ENCODE results near the gene SDC4. TPM values are rescaled to one million over a fixed set of nuclear protein-coding genes. Genes with fewer than 3 reads are reported as not detected.

SDC4 gene
- polyA plus RNA-seq, 1 of the 3 experiments (the other 2 are of a cell fraction) = 131 TPM

GRCh38 chr20:45305262-45305661, 43.0 kb downstream of the SDC4 start:
- no peak overlapping the region for H3K9ac ChIP-seq
- H3K36me3 ChIP-seq (replicated peaks in 1 of 2; ENCODE audit: control insufficient read depth in 1 of 2, insufficient read depth in 2 of 2, low read length in 1 of 2) = no peaks in the 10 kb centered on the region
- H3K9me2 ChIP-seq = no peaks in the 10 kb centered on the region
- peaks cover 0 to 2% of the 10 kb centered on the region in 2 experiments; a peak in 2 of 4 replicates for H3K4me1 ChIP-seq (ENCODE audit: control insufficient read depth in 1 of 2, insufficient read depth in 2 of 2, low read depth in 1 of 2, low read length in 1 of 2)
- H3K27ac ChIP-seq (ENCODE audit: low read depth in 2 of 2, low read length in 1 of 2) = no peak overlapping the region
- no peaks in the 10 kb centered on the region; the same call in 1 of the 2 replicates for H3K27me3 ChIP-seq (ENCODE audit: insufficient read depth)
- H3K4me3 ChIP-seq (ENCODE audit: low read depth in 2 of 2, low read length in 1 of 2) = no peak overlapping the region
- TF ChIP-seq MEF2A (IDR thresholded peaks at IDR 0.05; ENCODE audit: borderline replicate concordance, low read depth) (no peak), TEAD4 (IDR thresholded peaks at IDR 0.05; ENCODE audit: borderline replicate concordance, insufficient read depth) (no peak), USF1 (IDR thresholded peaks at IDR 0.05; ENCODE audit: borderline replicate concordance, low read depth) (no peak), GATA2 (CRISPR knock-in tag; IDR thresholded peaks at IDR 0.05) (no peak), IRF3 (IDR thresholded peaks at IDR 0.05; ENCODE audit: low read depth, low read length) (no peak), CHD2 (IDR thresholded peaks at IDR 0.05; ENCODE audit: low read length, partially characterized antibody) (no peak), JUND (IDR thresholded peaks at IDR 0.05) (no peak), FOSL2 (IDR thresholded peaks at IDR 0.05; ENCODE audit: borderline replicate concordance, low read depth) (no peak), RAD21 (IDR thresholded peaks at IDR 0.05; ENCODE audit: low read length) (no peak), RXRA (IDR thresholded peaks at IDR 0.05; ENCODE audit: borderline replicate concordance, low read depth) (no peak), NFIC (IDR thresholded peaks at IDR 0.05; ENCODE audit: borderline replicate concordance) (no peak), RCOR1 (IDR thresholded peaks at IDR 0.05; ENCODE audit: low read length) (no peak), RFX5 (IDR thresholded peaks at IDR 0.05; ENCODE audit: low read length) (no peak), SMC3 (IDR thresholded peaks at IDR 0.05; ENCODE audit: low read depth, low read length) (no peak), MXI1 (IDR thresholded peaks at IDR 0.05; ENCODE audit: low read depth, low read length) (no peak)
- TF ChIP-seq, protein P1, sequence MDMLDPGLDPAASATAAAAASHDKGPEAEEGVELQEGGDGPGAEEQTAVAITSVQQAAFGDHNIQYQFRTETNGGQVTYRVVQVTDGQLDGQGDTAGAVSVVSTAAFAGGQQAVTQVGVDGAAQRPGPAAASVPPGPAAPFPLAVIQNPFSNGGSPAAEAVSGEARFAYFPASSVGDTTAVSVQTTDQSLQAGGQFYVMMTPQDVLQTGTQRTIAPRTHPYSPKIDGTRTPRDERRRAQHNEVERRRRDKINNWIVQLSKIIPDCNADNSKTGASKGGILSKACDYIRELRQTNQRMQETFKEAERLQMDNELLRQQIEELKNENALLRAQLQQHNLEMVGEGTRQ (IDR thresholded peaks at IDR 0.05; ENCODE audit: borderline replicate concordance, low read depth, low read length) = no peak
- no peak for DNase-seq
- H3K4me2 ChIP-seq = no peak overlapping the region
- no peaks in the 10 kb centered on the region for H3K9me3 ChIP-seq
- H3K79me2 ChIP-seq (ENCODE audit: insufficient read depth) = no peaks in the 10 kb centered on the region
- WGBS (ENCODE audit: low lambda C conversion rate) = 61% methylated on average over 4 of the region's 4 CpGs
- no peaks in the 10 kb centered on the region for H3F3A ChIP-seq (replicated peaks; ENCODE audit: insufficient read depth)
- ChIA-PET POLR2A (no interaction called here), CTCF (interaction anchor here (0.6 to 8.1 kb wide), 7 partner anchors 13 to 465 kb away, joined by 3 to 100 read pairs (median 4); no protein-coding TSS in a partner anchor)
- H4K20me1 ChIP-seq (ENCODE audit: insufficient read depth) = no peaks in the 10 kb centered on the region
- H2AFZ ChIP-seq (ENCODE audit: low read depth) = no peak overlapping the region
